ENCODE measurements around the gene TMEM17. TPM values are rescaled to one million over a fixed set of nuclear protein-coding genes. Genes with fewer than 3 reads are reported as not detected.
A peak's percentile ranks its signal among the peaks of the same experiment; 100 is the strongest.

TMEM17 gene
- total and polyA plus RNA-seq, 9 of the 15 experiments (the other 6 are each of a cell fraction or from before 2014, with no cell fraction given) = 0.58 to 2.2 (median 1.2) TPM

GRCh38 chr2:62506421-62506750, 391 bp upstream of the TMEM17 start (continued):
- TF ChIP-seq, protein P1, sequence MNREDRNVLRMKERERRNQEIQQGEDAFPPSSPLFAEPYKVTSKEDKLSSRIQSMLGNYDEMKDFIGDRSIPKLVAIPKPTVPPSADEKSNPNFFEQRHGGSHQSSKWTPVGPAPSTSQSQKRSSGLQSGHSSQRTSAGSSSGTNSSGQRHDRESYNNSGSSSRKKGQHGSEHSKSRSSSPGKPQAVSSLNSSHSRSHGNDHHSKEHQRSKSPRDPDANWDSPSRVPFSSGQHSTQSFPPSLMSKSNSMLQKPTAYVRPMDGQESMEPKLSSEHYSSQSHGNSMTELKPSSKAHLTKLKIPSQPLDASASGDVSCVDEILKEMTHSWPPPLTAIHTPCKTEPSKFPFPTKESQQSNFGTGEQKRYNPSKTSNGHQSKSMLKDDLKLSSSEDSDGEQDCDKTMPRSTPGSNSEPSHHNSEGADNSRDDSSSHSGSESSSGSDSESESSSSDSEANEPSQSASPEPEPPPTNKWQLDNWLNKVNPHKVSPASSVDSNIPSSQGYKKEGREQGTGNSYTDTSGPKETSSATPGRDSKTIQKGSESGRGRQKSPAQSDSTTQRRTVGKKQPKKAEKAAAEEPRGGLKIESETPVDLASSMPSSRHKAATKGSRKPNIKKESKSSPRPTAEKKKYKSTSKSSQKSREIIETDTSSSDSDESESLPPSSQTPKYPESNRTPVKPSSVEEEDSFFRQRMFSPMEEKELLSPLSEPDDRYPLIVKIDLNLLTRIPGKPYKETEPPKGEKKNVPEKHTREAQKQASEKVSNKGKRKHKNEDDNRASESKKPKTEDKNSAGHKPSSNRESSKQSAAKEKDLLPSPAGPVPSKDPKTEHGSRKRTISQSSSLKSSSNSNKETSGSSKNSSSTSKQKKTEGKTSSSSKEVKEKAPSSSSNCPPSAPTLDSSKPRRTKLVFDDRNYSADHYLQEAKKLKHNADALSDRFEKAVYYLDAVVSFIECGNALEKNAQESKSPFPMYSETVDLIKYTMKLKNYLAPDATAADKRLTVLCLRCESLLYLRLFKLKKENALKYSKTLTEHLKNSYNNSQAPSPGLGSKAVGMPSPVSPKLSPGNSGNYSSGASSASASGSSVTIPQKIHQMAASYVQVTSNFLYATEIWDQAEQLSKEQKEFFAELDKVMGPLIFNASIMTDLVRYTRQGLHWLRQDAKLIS (CRISPR knock-in tag; IDR thresholded peaks at IDR 0.05) = 0 out of 2 replicates have a peak, but pooled peaks have one; percentile 0
- TF ChIP-seq TCF7 (IDR thresholded peaks at IDR 0.05; ENCODE audit: borderline replicate concordance) (no peak), SMARCA4 (IDR thresholded peaks at IDR 0.05) (peak; percentile 28; the same call in 1 of the 2 replicates), SMARCC2 (IDR thresholded peaks at IDR 0.05; ENCODE audit: low read depth) (0 out of 2 replicates have a peak, but pooled peaks have one; percentile 43), TAF1 (IDR thresholded peaks at IDR 0.05; ENCODE audit: control insufficient read depth, extremely low read depth, insufficient read depth, low read length, severe bottlenecking) (peak; percentile 32), BCOR (IDR thresholded peaks at IDR 0.05) (peak; percentile 8; the same call in 1 of the 2 replicates), TFE3 (CRISPR knock-in tag; IDR thresholded peaks at IDR 0.05) (peak; percentile 90), RAD51 (IDR thresholded peaks at IDR 0.05; ENCODE audit: borderline replicate concordance, low read depth) (peak; percentile 79), FOXK2 (conservative IDR thresholded peaks at IDR 0.05 in 1 of 2, IDR thresholded peaks at IDR 0.05 in 1 of 2; ENCODE audit: low read depth in 2 of 2) (0 out of 4 replicates have a peak, but pooled peaks of 1 of the 2 experiments have one; percentile 39), RAD21 (CRISPR knock-in tag; conservative IDR thresholded peaks at IDR 0.05 in 1 of 2, IDR thresholded peaks at IDR 0.05 in 1 of 2) (0 out of 4 replicates have a peak, but pooled peaks of 1 of the 2 experiments have one; percentile 3), ZNF24 (IDR thresholded peaks at IDR 0.05) (0 out of 2 replicates have a peak, but pooled peaks have one; percentile 0), NRF1 (conservative IDR thresholded peaks at IDR 0.05 in 1 of 2, IDR thresholded peaks at IDR 0.05 in 1 of 2) (peak; percentile 58 to 65; a peak in 3 of 4 replicates), POLR2B (IDR thresholded peaks at IDR 0.05; ENCODE audit: low read depth, partially characterized antibody) (peak; percentile 57), ZFP1 (CRISPR knock-in tag; IDR thresholded peaks at IDR 0.05) (no peak), ZFP91 (CRISPR knock-in tag; IDR thresholded peaks at IDR 0.05) (no peak)
- TF ChIP-seq, protein P2, sequence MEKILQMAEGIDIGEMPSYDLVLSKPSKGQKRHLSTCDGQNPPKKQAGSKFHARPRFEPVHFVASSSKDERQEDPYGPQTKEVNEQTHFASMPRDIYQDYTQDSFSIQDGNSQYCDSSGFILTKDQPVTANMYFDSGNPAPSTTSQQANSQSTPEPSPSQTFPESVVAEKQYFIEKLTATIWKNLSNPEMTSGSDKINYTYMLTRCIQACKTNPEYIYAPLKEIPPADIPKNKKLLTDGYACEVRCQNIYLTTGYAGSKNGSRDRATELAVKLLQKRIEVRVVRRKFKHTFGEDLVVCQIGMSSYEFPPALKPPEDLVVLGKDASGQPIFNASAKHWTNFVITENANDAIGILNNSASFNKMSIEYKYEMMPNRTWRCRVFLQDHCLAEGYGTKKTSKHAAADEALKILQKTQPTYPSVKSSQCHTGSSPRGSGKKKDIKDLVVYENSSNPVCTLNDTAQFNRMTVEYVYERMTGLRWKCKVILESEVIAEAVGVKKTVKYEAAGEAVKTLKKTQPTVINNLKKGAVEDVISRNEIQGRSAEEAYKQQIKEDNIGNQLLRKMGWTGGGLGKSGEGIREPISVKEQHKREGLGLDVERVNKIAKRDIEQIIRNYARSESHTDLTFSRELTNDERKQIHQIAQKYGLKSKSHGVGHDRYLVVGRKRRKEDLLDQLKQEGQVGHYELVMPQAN (IDR thresholded peaks at IDR 0.05; ENCODE audit: borderline replicate concordance) = 0 out of 2 replicates have a peak, but pooled peaks have one; percentile 16
